SU-DHL-6 (cell line): ENCODE results near the gene DMD.

Experiments used
- CTCF ChIP-seq: fragments of 200-600 bp; sonication (generic); IDR thresholded peaks from one replicate; pipeline ENCODE4 v1.5.1; 2017; ENCODE audit warnings: antibody characterized with exemption, mild to moderate bottlenecking, low read length, moderate library complexity; ENCODE audit not compliant: insufficient read depth, poor library complexity, severe bottlenecking
- EZH2phosphoT487 ChIP-seq: fragments of 200-600 bp; sonication (generic), shearing (Covaris generic); conservative IDR thresholded peaks from 2 replicates; pipeline ENCODE4 v1.6.1; 2018; ENCODE audit warnings: mild to moderate bottlenecking, antibody characterized with exemption, low read length, moderate library complexity, mixed read lengths

- TF ChIP-seq CTCF = no peak
- no peak for TF ChIP-seq EZH2phosphoT487
Observed at GRCh38 chrX:32642283-32642682, 569.1 kb downstream of the DMD start.
